ENCODE measurements around the gene DLG2.

The DLG2 gene

DNA sequence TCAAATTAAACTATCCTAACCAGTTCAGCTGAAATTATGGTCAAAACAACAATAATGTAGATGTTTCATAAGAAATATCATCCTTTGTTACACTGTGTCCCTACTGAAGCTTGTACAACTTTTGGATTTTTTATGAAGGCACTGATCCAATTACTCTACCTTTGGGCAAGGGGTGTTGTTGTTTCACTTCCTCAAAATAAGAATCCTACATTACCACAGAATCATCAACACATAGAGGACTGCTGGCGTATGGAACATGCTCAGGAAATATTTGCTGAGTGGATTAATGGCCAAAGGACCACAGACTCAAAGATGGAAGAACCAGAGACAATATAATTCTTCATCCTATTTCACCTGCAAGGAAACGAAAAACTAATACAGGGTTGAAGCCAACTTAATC is 1433.4 kb downstream of the DLG2 start:
- no peaks in the 10 kb centered on the region for H3K9me3 ChIP-seq
- no peak overlapping the region for H3K4me3 ChIP-seq (ENCODE audit: low read depth in 1 of 2, low read length in 1 of 2)
- no peaks in the 10 kb centered on the region for H3K27me3 ChIP-seq
- TF ChIP-seq, protein P1, sequence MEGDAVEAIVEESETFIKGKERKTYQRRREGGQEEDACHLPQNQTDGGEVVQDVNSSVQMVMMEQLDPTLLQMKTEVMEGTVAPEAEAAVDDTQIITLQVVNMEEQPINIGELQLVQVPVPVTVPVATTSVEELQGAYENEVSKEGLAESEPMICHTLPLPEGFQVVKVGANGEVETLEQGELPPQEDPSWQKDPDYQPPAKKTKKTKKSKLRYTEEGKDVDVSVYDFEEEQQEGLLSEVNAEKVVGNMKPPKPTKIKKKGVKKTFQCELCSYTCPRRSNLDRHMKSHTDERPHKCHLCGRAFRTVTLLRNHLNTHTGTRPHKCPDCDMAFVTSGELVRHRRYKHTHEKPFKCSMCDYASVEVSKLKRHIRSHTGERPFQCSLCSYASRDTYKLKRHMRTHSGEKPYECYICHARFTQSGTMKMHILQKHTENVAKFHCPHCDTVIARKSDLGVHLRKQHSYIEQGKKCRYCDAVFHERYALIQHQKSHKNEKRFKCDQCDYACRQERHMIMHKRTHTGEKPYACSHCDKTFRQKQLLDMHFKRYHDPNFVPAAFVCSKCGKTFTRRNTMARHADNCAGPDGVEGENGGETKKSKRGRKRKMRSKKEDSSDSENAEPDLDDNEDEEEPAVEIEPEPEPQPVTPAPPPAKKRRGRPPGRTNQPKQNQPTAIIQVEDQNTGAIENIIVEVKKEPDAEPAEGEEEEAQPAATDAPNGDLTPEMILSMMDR (IDR thresholded peaks at IDR 0.05): no peak
- no peaks in the 10 kb centered on the region for H3K36me3 ChIP-seq
- no peaks in the 10 kb centered on the region for H3K4me1 ChIP-seq (ENCODE audit: control insufficient read depth in 1 of 2, insufficient read depth in 1 of 2, low read depth in 1 of 2, low read length in 1 of 2)
- H3K27ac ChIP-seq: no peak overlapping the region

DNA sequence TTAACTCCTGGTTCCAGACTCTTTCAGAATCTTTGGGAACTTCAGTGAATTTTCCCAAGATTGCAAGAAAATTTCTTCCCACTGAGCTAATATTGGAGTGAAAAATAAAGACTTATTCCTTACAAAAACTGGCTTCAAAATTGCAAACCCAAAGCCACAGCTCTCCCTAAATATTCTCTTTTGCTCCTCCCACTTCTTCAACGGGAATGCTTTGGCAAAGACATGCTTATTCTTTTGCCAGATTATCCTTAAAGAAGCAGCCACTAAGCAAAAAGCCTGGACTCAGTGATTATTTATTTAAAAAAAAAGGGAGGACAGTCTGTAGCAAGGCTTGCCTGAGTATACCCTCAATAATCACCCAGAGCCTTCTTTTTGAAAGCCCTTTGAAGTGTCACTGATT is 1438.6 kb downstream of the DLG2 start:
- no peak overlapping the region for H3K27ac ChIP-seq
- TF ChIP-seq, protein P1 (IDR thresholded peaks at IDR 0.05): no peak
- H3K27me3 ChIP-seq: no peaks in the 10 kb centered on the region
- no peaks in the 10 kb centered on the region for H3K4me1 ChIP-seq (ENCODE audit: control insufficient read depth in 1 of 2, insufficient read depth in 1 of 2, low read depth in 1 of 2, low read length in 1 of 2)
- no peaks in the 10 kb centered on the region for H3K36me3 ChIP-seq
- H3K9me3 ChIP-seq: no peaks in the 10 kb centered on the region
- H3K4me3 ChIP-seq (ENCODE audit: low read depth in 1 of 2, low read length in 1 of 2): no peak overlapping the region

DNA sequence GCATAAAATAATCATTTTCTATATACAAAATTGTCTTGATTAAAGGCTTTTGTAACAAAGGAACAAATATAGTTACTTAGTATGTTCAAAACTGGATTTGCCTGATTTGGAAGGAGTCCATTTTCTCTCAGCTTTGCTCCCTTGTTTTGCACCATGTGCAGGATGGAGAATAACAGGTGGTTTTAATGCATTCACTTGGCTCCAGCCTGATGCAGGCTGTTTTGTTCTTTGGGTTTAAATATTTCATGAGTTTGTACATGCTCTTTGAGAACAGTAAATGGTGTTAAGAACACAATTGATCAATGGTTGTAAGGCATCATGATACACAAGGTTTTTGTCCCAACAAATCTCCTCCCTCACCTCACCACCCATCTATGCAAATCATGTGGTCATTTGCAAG is 1454.1 kb downstream of the DLG2 start:
- Histone ChIP-seq H3K4me3 (ENCODE audit: low read depth in 1 of 2, low read length in 1 of 2) (no peak overlapping the region), H3K4me1 (ENCODE audit: control insufficient read depth in 1 of 2, insufficient read depth in 1 of 2, low read depth in 1 of 2, low read length in 1 of 2) (no peaks in the 10 kb centered on the region), H3K27ac (no peak overlapping the region), H3K9me3 (no peaks in the 10 kb centered on the region), H3K36me3 (no peaks in the 10 kb centered on the region), H3K27me3 (no peaks in the 10 kb centered on the region)
- TF ChIP-seq, protein P1 (IDR thresholded peaks at IDR 0.05): no peak

DNA sequence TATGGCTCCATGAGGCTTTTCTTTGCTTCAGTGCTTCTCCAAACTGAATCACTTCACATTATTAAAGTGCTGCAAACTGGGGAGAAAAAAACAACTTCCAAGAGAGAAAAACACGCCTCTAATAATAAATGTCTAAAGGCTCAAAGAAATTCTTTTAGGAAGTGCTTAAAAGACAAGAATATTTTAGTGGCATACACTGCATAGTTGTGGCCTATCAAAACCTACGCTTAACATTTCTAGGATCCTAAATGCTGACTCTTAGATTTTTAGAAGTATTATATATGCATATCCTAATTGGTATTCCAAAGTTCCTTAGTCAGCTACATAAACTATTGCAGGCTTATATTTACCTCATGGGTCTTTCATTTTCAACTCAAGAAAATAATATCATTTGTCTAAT is 1462.0 kb downstream of the DLG2 start:
- Histone ChIP-seq H3K9me3 (no peaks in the 10 kb centered on the region), H3K27ac (no peak overlapping the region), H3K36me3 (no peaks in the 10 kb centered on the region), H3K4me3 (ENCODE audit: low read depth in 1 of 2, low read length in 1 of 2) (no peak overlapping the region), H3K27me3 (no peaks in the 10 kb centered on the region), H3K4me1 (ENCODE audit: control insufficient read depth in 1 of 2, insufficient read depth in 1 of 2, low read depth in 1 of 2, low read length in 1 of 2) (no peaks in the 10 kb centered on the region)
- TF ChIP-seq, protein P1 (IDR thresholded peaks at IDR 0.05): no peak

DNA sequence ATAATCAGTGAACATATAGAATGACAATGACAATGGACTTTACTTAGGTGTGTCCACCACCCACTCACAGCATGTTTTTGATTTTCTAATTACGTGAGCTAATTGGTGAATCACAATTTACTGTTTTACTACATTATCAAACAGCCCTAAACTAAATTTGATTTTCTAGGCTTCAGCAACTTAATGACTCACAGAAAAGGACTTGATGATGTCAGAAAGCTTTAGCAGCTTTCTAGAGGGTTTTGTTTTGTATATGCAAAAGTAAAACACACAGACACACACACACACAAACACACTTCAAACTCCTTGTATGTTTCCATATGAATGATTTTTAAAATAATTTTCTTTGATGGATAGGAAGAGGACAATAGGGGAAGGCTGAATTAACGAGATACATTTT is 1462.4 kb downstream of the DLG2 start:
- H3K9me3 ChIP-seq: no peaks in the 10 kb centered on the region
- TF ChIP-seq, protein P1 (IDR thresholded peaks at IDR 0.05): no peak
- H3K4me1 ChIP-seq (ENCODE audit: control insufficient read depth in 1 of 2, insufficient read depth in 1 of 2, low read depth in 1 of 2, low read length in 1 of 2): no peaks in the 10 kb centered on the region
- no peak overlapping the region for H3K27ac ChIP-seq
- H3K36me3 ChIP-seq: no peaks in the 10 kb centered on the region
- H3K27me3 ChIP-seq: no peaks in the 10 kb centered on the region
- H3K4me3 ChIP-seq (ENCODE audit: low read depth in 1 of 2, low read length in 1 of 2): no peak overlapping the region

DNA sequence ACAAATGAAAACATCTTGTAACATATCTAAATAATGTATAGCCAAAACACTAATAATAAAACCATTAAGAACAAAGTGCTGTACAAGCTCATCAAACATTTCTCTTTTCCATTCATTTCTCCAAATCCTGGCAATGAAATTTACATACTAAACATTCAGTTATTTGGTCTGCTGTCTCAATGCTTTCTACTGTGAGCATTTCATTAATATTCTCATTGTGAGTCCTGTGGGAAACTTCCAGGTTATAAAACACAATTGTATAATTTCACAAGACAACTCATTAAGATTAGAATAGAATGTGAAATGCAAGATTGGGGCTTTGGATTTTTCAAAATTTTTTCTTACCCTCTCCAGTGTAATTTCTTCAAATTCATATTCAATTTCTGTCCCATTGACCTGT is 1464.0 kb downstream of the DLG2 start:
- H3K36me3 ChIP-seq: no peaks in the 10 kb centered on the region
- TF ChIP-seq, protein P1 (IDR thresholded peaks at IDR 0.05): no peak
- H3K27ac ChIP-seq: no peak overlapping the region
- no peaks in the 10 kb centered on the region for H3K9me3 ChIP-seq
- no peaks in the 10 kb centered on the region for H3K27me3 ChIP-seq
- H3K4me3 ChIP-seq (ENCODE audit: low read depth in 1 of 2, low read length in 1 of 2): no peak overlapping the region
- H3K4me1 ChIP-seq (ENCODE audit: control insufficient read depth in 1 of 2, insufficient read depth in 1 of 2, low read depth in 1 of 2, low read length in 1 of 2): no peaks in the 10 kb centered on the region

All from neutrophil (primary cell).